Measurements from ENCODE around the gene TCP11L2. TPM values are rescaled to one million over a fixed set of nuclear protein-coding genes. Genes with fewer than 3 reads are reported as not detected.

The TCP11L2 gene
- total and polyA plus RNA-seq, 5 donors from 2014 or later: 46.0 to 153 (median 64.8) TPM

DNA sequence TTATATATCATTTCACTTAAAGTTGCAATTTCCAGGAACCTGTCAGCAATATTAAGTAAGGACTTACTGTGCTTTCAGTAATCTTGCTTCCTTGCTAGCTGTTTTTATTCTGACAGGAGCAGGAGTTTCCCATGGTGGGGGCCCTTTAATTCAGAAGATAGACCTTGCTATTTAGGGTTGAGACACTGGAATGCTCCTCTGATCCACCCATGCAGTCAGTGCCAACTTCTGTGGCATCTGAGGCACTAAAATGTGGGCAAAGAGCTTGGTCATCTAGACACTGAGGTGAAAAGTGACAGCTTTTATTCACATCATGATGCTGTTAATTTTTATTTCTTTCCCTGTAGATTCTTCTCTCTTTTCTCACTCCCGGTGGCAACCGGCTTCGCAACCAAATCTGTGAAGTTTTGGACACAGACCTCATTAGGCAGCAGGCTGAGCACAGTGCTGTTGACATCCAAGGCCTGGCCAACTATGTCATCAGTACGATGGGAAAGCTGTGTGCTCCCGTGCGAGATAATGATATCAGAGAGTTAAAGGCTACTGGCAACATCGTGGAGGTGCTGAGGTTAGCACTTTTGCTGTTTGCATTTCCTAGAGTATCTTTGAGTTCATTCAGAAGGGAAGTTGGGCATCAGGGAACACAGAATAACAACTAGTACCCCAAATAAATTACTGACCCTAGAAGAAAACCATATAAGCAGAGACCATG is 18.8 kb downstream of the TCP11L2 start:
- no peaks in the 10 kb centered on the region for H3K4me1 ChIP-seq (ENCODE audit: control insufficient read depth, insufficient read depth, low read length, poor library complexity, severe bottlenecking)
- H3K27me3 ChIP-seq (ENCODE audit: control insufficient read depth, insufficient read depth, low read length): no peaks in the 10 kb centered on the region
- H3K9me3 ChIP-seq (ENCODE audit: control insufficient read depth in 2 of 2, low read length in 2 of 2): no peaks in the 10 kb centered on the region
- no peak overlapping the region for H3K27ac ChIP-seq (ENCODE audit: insufficient read depth, low read length, poor library complexity, severe bottlenecking)
- H3K9me3 Mint-ChIP-seq: no peaks in the 10 kb centered on the region
- peaks cover 63% of the 10 kb centered on the region for H3K36me3 Mint-ChIP-seq
- H3K4me1 Mint-ChIP-seq: peaks cover 9 to 38% (median 35%) of the 10 kb centered on the region in 4 donors
- peaks cover 93% of the 10 kb centered on the region for H3K36me3 ChIP-seq (ENCODE audit: control insufficient read depth, insufficient read depth, low read length)
- H3K4me3 ChIP-seq (ENCODE audit: low read depth, low read length): no peak overlapping the region
- no peaks in the 10 kb centered on the region for H3K27me3 Mint-ChIP-seq
- no peak overlapping the region for H3K4me3 Mint-ChIP-seq
- ATAC-seq (ENCODE audit: low read depth in 2 of 2): no peak
- peak overlapping the region in 2 of 3 donors; percentile 33 to 56 for H3K27ac Mint-ChIP-seq
- DNase-seq: no peak

DNA sequence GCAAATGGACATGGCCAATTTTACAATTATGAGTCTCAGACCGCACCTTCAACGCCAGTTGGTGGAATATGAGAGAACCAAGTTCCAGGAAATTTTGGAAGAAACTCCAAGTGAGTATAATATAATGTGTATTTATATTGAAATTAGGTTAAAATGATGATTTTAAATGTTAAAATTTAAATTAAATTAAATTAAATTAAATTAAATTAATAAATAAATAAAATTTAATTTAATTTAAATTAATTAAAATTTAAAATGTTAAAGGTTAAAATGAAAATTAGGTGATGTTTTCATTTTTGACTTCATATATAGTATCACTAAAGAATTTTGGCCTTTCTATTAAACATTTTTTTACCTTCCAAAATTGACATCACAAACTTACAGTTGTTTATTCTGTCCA is 21.0 kb downstream of the TCP11L2 start:
- H3K9me3 ChIP-seq (ENCODE audit: control insufficient read depth in 2 of 2, low read length in 2 of 2): no peaks in the 10 kb centered on the region
- no peak overlapping the region for H3K4me3 ChIP-seq (ENCODE audit: low read depth, low read length)
- Mint-ChIP-seq H3K9me3 (no peaks in the 10 kb centered on the region), H3K4me3 (no peak overlapping the region), H3K27ac (no peak overlapping the region), H3K36me3 (peaks cover 69% of the 10 kb centered on the region), H3K4me1 (peaks cover 6 to 38% (median 35%) of the 10 kb centered on the region in 4 donors), H3K27me3 (no peaks in the 10 kb centered on the region)
- H3K36me3 ChIP-seq (ENCODE audit: control insufficient read depth, insufficient read depth, low read length): peaks cover 93% of the 10 kb centered on the region
- ATAC-seq (ENCODE audit: low read depth in 2 of 2) (no peak), DNase-seq (no peak)
- H3K27ac ChIP-seq (ENCODE audit: insufficient read depth, low read length, poor library complexity, severe bottlenecking): no peak overlapping the region
- H3K27me3 ChIP-seq (ENCODE audit: control insufficient read depth, insufficient read depth, low read length): no peaks in the 10 kb centered on the region
- H3K4me1 ChIP-seq (ENCODE audit: control insufficient read depth, insufficient read depth, low read length, poor library complexity, severe bottlenecking): no peaks in the 10 kb centered on the region

DNA sequence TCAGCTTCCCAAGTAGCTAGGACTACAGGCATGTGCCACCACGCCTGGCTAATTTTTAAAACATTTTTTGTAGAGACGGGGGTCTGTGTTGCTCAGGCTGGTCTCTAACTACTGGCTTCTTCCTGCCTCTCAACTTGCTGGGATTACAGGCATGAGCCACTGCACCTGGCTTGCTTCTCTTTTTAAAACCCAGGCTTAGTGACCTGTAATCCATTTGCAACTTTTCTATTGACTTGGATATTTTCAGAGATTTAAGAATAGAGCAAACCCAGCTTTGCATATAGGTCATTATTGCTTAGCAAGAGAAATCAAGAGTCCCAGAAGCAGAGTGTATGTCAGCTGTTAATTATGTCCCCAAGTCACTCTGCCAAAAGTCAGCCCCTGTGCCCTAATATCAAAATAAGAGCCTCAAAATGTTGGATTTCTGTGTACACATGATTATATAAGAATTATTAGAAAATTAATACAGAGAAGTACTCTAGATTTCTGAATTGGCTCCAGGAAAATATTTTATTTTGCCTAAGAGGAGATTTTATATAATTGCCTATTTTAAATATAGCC is 24.9 kb downstream of the TCP11L2 start:
- H3K27me3 ChIP-seq (ENCODE audit: control insufficient read depth, insufficient read depth, low read length): no peaks in the 10 kb centered on the region
- H3K27ac ChIP-seq (ENCODE audit: insufficient read depth, low read length, poor library complexity, severe bottlenecking): no peak overlapping the region
- H3K9me3 ChIP-seq (ENCODE audit: control insufficient read depth in 2 of 2, low read length in 2 of 2): no peaks in the 10 kb centered on the region
- H3K9me3 Mint-ChIP-seq: no peaks in the 10 kb centered on the region
- no peak overlapping the region for H3K4me3 ChIP-seq (ENCODE audit: low read depth, low read length)
- peaks cover 94% of the 10 kb centered on the region for H3K36me3 ChIP-seq (ENCODE audit: control insufficient read depth, insufficient read depth, low read length)
- H3K27me3 Mint-ChIP-seq: no peaks in the 10 kb centered on the region
- peaks cover 66% of the 10 kb centered on the region for H3K36me3 Mint-ChIP-seq
- no peak overlapping the region for H3K4me3 Mint-ChIP-seq
- ATAC-seq (ENCODE audit: low read depth in 2 of 2): no peak
- no peaks in the 10 kb centered on the region for H3K4me1 ChIP-seq (ENCODE audit: control insufficient read depth, insufficient read depth, low read length, poor library complexity, severe bottlenecking)
- no peak for DNase-seq
- H3K4me1 Mint-ChIP-seq: peaks cover 12 to 32% (median 18%) of the 10 kb centered on the region in 4 donors
- no peak overlapping the region for H3K27ac Mint-ChIP-seq

DNA sequence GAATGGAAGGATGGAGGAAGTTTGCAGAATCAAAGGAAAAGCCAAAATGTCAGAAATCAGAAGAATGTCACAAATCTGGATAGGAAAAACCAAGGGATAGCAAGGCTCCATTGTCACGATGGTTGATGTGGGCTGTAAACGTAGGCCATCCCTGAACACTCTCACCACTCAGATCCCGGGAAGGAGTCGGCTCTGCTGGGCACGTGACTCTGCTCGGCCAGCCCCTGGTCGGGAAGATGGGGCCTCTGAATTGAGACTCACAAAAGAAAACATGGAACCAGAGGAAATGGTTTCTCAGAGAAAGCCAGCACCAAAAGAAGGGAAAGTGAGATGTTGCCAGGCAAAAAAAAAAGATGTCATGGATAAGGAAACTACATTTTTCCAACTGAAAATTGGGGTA is 26.2 kb downstream of the TCP11L2 start:
- peaks cover 14 to 34% (median 21%) of the 10 kb centered on the region in 4 donors for H3K4me1 Mint-ChIP-seq
- DNase-seq: no peak
- Histone ChIP-seq H3K4me3 (ENCODE audit: low read depth, low read length) (no peak overlapping the region), H3K27ac (ENCODE audit: insufficient read depth, low read length, poor library complexity, severe bottlenecking) (no peak overlapping the region), H3K9me3 (ENCODE audit: control insufficient read depth in 2 of 2, low read length in 2 of 2) (no peaks in the 10 kb centered on the region), H3K27me3 (ENCODE audit: control insufficient read depth, insufficient read depth, low read length) (no peaks in the 10 kb centered on the region), H3K4me1 (ENCODE audit: control insufficient read depth, insufficient read depth, low read length, poor library complexity, severe bottlenecking) (no peaks in the 10 kb centered on the region), H3K36me3 (ENCODE audit: control insufficient read depth, insufficient read depth, low read length) (peaks cover 92% of the 10 kb centered on the region)
- H3K27ac Mint-ChIP-seq: no peak overlapping the region
- peaks cover 63% of the 10 kb centered on the region for H3K36me3 Mint-ChIP-seq
- peaks cover 0 to 1% (median 0%) of the 10 kb centered on the region in 7 donors for H3K9me3 Mint-ChIP-seq
- no peak overlapping the region for H3K4me3 Mint-ChIP-seq
- H3K27me3 Mint-ChIP-seq: no peaks in the 10 kb centered on the region
- ATAC-seq (ENCODE audit: low read depth in 2 of 2): no peak

DNA sequence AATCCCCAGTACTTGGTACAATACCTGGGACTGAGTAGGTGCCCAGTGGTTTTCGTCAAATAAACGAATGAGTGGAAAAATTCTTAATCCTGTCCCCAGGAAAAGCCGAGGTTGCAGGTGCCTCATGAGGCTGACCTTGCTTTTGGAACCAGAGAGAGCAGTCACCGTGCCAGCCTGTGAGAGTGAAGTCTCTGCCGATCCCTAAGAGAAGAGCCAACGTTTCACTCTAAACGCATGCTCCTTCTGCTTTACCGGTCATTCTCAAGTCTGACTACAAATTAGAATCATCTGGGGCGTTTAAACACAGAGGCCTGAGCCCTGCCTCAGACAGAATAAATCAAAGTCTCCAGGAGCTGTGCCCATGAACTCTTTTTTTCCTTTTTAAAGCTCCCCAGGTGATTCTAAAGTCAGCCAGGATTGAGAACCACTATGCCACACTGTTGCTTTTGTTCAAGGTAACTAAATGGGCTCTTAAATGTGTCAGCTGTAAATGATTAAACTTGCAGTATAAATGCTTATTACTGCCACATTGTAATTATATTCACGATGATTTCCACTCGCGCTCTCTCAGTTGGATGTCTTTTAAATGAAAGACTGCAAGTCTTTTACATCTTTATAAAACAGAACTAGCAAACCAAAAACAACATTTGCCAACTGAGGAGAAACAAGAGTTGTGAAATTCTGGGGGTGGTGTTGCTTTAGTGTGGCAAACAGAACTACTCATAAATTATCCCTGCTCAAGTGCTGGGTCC is 26.9 kb downstream of the TCP11L2 start:
- Histone ChIP-seq H3K27ac (ENCODE audit: insufficient read depth, low read length, poor library complexity, severe bottlenecking) (no peak overlapping the region), H3K9me3 (ENCODE audit: control insufficient read depth in 2 of 2, low read length in 2 of 2) (no peaks in the 10 kb centered on the region), H3K36me3 (ENCODE audit: control insufficient read depth, insufficient read depth, low read length) (peaks cover 90% of the 10 kb centered on the region), H3K27me3 (ENCODE audit: control insufficient read depth, insufficient read depth, low read length) (no peaks in the 10 kb centered on the region), H3K4me3 (ENCODE audit: low read depth, low read length) (no peak overlapping the region), H3K4me1 (ENCODE audit: control insufficient read depth, insufficient read depth, low read length, poor library complexity, severe bottlenecking) (no peaks in the 10 kb centered on the region)
- Mint-ChIP-seq H3K27ac (no peak overlapping the region), H3K36me3 (peaks cover 63% of the 10 kb centered on the region), H3K4me3 (no peak overlapping the region), H3K9me3 (peaks cover 0 to 1% (median 0%) of the 10 kb centered on the region in 7 donors), H3K27me3 (no peaks in the 10 kb centered on the region), H3K4me1 (peaks cover 16 to 36% (median 21%) of the 10 kb centered on the region in 4 donors)
- DNase-seq: no peak
- no peak for ATAC-seq (ENCODE audit: low read depth in 2 of 2)

DNA sequence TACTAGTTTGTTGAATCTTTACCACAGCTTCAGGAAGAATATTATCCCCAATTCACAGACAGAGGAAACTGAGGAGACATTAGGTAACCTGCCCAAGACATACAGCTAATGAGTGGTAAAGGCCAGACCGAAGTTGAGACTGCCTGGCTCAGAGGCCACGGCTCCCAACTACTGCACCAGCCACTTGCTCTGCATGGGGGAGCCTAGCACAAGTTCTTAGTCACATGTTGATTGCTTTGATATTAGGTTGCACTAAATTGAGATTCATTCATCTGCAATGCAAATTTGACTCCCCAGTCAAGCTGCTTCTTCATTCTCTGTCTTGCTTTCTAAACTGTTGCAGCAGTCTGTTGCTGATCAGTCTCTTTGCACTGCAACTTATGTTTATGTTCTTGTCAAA is 29.1 kb downstream of the TCP11L2 start:
- no peaks in the 10 kb centered on the region for H3K27me3 Mint-ChIP-seq
- no peak overlapping the region for H3K27ac ChIP-seq (ENCODE audit: insufficient read depth, low read length, poor library complexity, severe bottlenecking)
- peaks cover 0 to 1% (median 0%) of the 10 kb centered on the region in 7 donors for H3K9me3 Mint-ChIP-seq
- no peaks in the 10 kb centered on the region for H3K27me3 ChIP-seq (ENCODE audit: control insufficient read depth, insufficient read depth, low read length)
- no peak overlapping the region for H3K4me3 ChIP-seq (ENCODE audit: low read depth, low read length)
- H3K9me3 ChIP-seq (ENCODE audit: control insufficient read depth in 2 of 2, low read length in 2 of 2): no peaks in the 10 kb centered on the region
- peaks cover 83% of the 10 kb centered on the region for H3K36me3 ChIP-seq (ENCODE audit: control insufficient read depth, insufficient read depth, low read length)
- H3K4me1 Mint-ChIP-seq: peaks cover 12 to 36% (median 15%) of the 10 kb centered on the region in 4 donors
- no peak overlapping the region for H3K4me3 Mint-ChIP-seq
- peaks cover 48% of the 10 kb centered on the region for H3K36me3 Mint-ChIP-seq
- no peaks in the 10 kb centered on the region for H3K4me1 ChIP-seq (ENCODE audit: control insufficient read depth, insufficient read depth, low read length, poor library complexity, severe bottlenecking)
- H3K27ac Mint-ChIP-seq: no peak overlapping the region
- DNase-seq: no peak
- ATAC-seq (ENCODE audit: low read depth in 2 of 2): no peak

DNA sequence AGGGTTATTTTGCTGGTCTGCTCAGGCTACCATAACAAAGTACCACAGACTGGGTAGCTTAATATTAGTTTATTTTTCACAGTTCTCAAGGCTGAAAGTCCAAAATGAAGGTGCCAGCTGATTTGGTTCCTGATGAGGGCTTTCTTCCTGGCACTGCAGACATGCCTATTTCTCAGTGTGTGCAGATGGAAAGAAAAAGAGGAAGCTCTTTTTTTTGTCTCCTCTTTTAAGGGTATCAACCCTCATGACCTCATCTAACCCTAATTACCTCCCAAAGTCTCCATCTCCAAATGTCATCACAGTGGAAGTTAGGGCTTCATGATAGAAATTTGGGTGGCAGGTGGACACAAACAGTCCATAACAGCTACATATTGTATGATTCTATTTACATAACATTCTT is 30.0 kb downstream of the TCP11L2 start:
- no peak overlapping the region for H3K27ac ChIP-seq (ENCODE audit: insufficient read depth, low read length, poor library complexity, severe bottlenecking)
- Mint-ChIP-seq H3K4me3 (no peak overlapping the region), H3K4me1 (peaks cover 10 to 37% (median 17%) of the 10 kb centered on the region in 4 donors), H3K27ac (no peak overlapping the region), H3K36me3 (peaks cover 50% of the 10 kb centered on the region), H3K9me3 (peaks cover 0 to 1% (median 0%) of the 10 kb centered on the region in 7 donors), H3K27me3 (no peaks in the 10 kb centered on the region)
- H3K4me3 ChIP-seq (ENCODE audit: low read depth, low read length): no peak overlapping the region
- no peaks in the 10 kb centered on the region for H3K27me3 ChIP-seq (ENCODE audit: control insufficient read depth, insufficient read depth, low read length)
- H3K9me3 ChIP-seq (ENCODE audit: control insufficient read depth in 2 of 2, low read length in 2 of 2): no peaks in the 10 kb centered on the region
- DNase-seq (no peak), ATAC-seq (ENCODE audit: low read depth in 2 of 2) (no peak)
- H3K4me1 ChIP-seq (ENCODE audit: control insufficient read depth, insufficient read depth, low read length, poor library complexity, severe bottlenecking): no peaks in the 10 kb centered on the region
- H3K36me3 ChIP-seq (ENCODE audit: control insufficient read depth, insufficient read depth, low read length): peaks cover 83% of the 10 kb centered on the region
